ENCODE results near the gene ASTN2.
"Not testable (repeated sequence)": the region's sequence is repeated elsewhere in the genome, so short reads cannot be mapped to it uniquely, and the experiment has no call there.

The ASTN2 gene

DNA sequence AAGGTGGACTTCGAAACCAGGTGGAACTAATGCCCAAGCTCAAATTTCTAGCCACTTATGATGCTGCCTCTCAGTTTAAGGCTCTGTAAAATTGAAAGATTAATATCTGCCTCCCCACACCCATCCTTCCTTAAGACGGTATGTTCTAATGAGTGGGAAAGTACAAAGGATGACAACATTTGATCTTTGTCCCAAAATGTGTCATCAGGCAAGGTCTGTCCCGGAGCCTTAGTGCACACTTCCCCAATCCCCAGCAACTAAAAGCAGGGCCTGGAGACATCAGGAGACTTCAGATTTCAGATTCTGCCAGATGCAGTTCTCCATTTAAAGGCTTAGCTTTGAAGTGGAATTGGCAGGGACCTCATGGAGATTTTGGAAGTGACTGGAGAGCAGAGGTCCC, 316.5 kb downstream of the ASTN2 start:
- no peak for FAIRE-seq

DNA sequence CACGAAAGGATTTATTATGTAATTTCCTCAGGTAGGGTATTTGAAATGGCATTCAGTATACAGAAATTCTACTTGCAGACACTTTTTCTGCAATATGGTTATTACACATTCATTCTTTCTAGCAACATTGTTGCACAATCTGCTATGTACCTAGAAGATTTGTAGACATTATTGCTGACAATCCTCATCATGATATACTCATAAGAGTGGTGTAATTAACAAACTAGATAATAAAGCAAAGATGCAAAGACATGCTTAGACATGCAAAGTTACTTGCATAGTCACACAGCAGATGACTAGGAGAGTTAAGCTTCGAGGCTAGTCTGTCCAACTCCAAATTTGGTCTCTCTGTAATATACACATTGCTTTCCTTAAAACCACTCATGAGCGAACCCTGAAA, 317.1 kb downstream of the ASTN2 start:
- no peak for FAIRE-seq

DNA sequence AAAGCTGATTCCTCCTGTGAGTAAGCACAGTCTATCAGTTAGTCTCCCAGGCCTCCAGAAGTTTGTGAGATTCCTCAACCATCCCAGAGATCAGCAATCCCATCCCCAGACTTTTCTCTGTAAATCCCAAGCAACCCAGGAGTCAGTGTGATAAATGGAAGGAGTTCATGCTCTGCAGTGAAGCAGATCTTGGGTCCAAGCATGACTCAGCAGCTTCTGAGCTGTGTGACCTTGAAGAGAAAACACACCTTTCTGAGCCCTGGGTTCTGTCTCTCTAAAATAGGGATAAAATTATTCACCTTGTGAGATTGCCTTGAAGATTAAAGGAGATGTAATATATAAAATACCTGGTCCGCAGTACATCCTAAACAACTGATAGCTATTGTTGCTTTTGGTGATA, 318.7 kb downstream of the ASTN2 start:
- FAIRE-seq = no peak

GRCh38 chr9:117095081-117095480, 319.8 kb downstream of the ASTN2 start:
- FAIRE-seq = no peak

DNA sequence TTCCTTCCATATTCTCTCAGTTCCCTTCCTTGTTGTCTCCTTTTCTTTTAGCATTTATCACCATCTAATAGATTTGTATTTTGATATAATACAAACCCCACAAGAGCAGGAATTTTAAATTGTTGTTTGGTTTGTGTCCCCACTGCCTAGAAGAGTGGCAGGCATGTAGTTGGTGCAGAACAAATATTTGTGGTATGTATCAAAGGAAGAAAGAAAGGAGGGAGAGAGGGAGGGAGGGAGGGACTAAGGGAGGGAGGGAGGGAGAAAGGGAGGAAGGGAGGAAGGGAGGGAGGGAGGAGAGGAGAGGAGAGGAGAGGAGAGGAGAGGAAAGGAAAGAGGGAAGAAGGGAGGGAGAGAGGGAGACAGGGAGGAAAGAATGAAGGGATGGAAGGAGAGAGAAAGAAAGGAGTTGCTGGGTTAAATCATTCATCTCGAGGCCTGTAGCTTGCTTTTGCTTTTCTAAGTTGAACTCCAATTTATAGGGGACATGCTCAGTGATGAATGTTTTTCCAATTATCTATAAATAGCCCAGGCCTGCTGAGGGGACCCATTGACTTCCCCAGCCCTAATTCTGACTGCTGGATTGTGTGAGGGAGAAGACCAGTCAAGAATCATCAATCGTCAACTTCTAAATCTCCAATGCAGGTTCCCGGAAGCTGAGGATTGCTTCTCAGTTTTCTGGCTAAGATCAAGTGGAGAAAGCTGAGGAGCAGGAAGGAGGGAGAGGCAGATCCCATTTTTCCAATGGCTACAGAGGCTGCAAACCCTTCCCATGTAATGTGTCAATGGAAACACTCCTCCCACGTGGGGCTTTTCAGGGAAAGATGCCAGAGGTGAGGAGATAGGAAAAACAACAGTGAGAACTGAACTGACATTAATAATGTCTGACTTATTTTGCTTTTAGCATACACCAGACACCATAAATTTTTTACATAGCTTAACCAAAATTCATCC, 320.7 kb downstream of the ASTN2 start:
- no peak for FAIRE-seq

DNA sequence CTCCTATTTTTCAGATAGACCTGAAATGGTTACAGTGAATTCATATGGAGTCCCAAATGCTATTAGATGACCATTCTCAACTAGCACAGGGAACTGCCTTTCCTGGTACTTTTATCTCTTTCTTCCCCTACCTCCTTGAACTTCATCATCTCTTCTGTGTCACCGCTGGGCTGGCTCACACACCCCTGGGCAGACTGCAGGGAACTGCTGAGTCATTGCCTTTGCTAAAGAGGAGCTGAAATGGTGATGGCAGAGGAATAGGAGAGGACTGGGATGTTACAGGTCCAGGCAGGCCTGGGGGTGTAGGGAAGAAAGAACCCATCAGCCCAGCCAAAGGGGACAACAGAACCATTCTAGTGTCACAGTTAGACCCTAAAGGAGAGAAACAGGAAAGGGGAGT, 322.3 kb downstream of the ASTN2 start:
- no peak for FAIRE-seq

GRCh38 chr9:117091529-117091928, 323.3 kb downstream of the ASTN2 start:
- FAIRE-seq = no peak

DNA sequence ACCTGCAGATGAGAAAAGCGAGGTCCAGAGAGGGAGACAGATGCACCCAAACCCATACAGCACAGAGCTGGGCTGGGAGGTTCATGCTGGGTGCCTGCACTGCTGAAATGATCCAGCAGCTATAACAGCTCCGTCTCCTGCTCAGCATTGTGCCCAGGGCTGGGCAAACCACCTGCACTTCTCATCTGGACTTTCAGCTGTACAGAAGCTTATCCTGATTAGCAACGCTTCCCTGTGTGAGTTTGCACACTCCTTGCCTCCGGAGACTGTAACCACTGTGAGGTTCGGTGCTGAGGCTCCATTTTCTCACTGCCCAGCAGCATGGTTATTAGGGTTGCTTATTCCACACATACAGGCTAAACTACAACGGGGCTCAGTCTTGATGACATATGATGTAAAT, 326.1 kb downstream of the ASTN2 start:
- no peak for FAIRE-seq

DNA sequence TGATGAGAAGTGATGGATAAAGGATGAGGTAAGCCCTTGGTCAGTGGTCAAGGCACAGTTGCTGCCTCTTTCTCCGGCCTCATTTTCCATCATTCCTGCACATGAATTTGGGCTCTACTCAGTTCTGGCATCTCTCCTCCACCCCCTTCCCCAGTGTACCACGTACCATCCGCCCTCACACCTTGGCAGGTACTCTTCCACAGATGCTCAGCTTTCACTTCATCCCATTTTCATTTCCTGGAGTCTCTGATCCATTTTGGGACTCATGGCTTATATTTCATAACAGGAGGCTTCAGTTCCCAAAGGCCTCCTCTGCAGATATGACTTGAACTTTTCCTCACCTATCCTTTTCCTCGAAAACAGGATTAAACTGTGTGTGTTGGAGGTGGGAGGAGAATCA, 326.7 kb downstream of the ASTN2 start:
- FAIRE-seq = no peak

DNA sequence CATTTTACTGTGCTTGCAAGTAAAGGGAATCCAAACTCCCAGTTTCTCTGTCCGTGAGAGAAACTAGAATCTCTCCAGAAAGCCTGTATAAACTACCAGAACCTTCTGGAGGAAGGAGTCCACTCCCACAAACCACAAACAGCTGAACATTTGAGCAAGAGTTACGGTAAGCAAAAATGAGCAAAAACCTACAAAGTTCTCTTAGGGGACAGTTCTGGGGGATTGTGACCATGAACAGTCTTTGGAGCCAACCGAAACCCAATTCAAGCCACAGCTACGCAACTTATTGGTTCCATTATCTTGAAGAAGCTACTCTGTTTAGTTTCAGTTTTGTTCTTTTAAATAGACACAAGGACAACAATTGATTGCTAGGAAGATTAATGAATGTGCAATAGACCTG, 330.6 kb downstream of the ASTN2 start:
- no peak for FAIRE-seq

- FAIRE-seq = no peak
These were observed 331.3 kb downstream of the ASTN2 start for GRCh38 chr9:117083559-117083958.

DNA sequence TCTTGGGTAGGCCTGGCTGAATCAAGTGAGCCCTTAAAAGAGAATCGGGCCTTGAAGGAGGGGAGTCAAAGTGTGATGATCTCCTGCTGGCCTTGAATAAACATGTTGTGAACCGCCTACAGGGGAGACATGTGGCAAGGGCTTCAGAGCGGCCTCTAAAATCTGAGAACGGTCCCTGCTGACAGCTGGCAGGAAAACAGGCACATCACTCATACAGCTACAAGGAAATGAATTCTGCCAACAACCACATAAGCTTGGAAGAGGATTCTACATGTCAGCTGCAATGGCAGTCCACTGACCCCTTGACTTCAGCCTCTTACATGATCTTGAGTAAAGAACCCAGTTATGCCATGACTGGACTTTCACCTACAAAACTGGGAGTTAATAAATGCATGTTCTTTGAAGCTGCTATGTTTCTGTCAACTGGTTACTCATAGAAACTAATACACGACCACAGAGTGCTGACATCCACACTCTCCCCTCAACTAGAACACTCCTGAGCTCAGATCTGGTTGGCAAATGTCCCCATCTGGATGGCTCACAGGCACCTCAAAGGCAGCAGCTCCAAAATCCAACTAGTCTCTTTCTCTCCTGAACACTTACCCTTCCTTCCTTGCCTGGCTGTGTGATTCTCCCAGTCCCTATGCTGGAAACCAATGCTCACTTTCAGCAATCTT, 333.1 kb downstream of the ASTN2 start:
- FAIRE-seq = no peak

DNA sequence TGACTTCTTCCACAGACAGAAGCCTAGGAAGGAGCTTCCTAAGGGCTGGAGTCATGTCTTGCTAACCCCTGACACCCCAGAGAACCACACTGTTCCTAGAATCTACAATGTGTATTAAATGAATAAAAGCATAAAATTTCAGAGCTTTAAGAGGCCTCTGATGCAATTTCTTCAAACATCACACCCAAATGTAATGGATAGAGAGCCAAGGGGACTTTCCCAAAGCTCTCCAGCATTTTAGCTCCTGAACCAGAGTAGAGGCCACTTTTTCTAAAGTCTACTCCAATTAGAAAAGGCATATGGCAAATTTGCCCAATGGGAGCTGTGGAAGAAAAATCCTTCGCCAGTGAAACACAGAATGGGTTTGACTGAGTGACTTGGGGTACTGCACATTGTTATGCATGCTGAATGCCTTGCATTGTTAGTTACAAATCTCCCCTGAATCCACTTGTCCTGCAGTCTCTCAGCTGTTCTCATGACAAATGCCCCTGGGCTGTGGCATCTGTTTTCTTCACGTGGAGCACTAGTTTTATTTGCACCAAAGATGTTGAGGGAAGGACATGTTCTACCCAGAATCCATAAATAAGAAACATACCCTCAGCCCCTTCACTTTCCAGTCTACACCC, 334.0 kb downstream of the ASTN2 start:
- no peak for FAIRE-seq

GRCh38 chr9:117076571-117077290, 338.1 kb downstream of the ASTN2 start:
- FAIRE-seq = no peak

DNA sequence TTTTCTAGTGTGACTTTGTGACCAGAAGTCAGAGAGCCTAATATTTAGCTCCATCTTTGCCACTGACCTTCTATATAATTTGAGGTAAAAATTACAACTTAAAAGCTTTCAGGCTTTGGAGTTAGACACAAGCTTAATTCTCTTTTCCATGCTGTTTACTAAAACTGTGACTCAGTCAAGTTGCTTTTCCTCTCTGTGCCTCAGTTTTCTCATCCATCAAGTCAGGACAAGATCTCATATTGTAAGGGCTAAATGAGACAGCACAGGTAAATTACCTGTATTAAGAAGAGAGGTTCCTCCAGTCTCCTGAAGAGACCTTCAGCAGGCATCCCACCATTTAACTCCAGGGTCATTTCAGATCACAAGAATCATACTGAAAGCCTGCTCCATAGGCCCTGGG, 339.2 kb downstream of the ASTN2 start:
- no peak for FAIRE-seq

GRCh38 chr9:117074784-117075520, 339.9 kb downstream of the ASTN2 start:
- no peak for FAIRE-seq

- no peak for FAIRE-seq
These were observed 340.6 kb downstream of the ASTN2 start for GRCh38 chr9:117074342-117074662.

- no peak for FAIRE-seq
These were observed 341.1 kb downstream of the ASTN2 start for GRCh38 chr9:117073539-117074341.

DNA sequence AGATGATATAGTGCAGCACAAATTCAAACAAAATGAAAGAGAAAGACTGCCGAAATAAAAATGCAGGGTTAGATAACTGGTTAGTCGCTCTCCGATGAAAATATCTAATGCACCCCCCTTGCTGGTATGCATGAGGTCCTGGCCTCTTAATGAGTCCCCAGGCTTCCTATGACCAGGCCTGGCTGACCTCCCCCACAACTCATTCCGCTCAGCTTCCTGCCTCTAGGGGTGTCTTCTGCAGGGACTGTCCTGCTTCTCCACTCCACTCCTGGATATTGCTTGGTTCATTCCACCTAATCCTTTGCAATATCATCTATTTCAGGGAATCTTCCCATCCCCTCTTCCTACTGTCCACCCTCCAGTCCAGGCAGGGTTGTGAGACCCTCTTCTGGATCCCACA, 341.8 kb downstream of the ASTN2 start:
- no peak for FAIRE-seq

- FAIRE-seq = no peak
These were observed 342.6 kb downstream of the ASTN2 start for GRCh38 chr9:117072216-117072615.

DNA sequence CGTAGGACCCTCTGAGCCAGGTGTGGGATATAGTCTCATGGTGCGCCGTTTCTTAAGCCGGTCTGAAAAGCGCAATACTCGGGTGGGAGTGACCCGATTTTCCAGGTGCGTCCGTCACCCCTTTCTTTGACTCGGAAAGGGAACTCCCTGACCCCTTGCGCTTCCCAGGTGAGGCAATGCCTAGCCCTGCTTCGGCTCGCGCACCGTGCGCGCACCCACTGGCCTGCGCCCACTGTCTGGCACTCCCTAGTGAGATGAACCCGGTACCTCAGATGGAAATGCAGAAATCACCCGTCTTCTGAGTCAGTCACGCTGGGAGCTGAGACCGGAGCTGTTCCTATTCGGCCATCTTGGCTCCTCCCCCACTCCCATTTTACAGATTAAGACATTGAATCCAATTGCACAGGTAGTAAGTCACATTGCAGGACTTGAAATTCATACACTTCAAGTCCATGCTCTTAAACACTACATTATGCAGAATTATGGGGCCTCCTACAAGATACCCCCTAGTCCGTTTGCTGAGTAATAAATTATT, 343.1 kb downstream of the ASTN2 start:
- not testable (repeated sequence) for FAIRE-seq
